GM12875 (cell line): Measurements from ENCODE around the gene GAA.

Experiments
- H3K4me3 ChIP-seq: one replicate; pipeline ENCODE4 v1.5.1; 2011; ENCODE audit warnings: low read depth, low read length, control low read depth
- CTCF ChIP-seq: IDR thresholded peaks from 2 replicates; pipeline ENCODE4 v1.5.1; 2011; ENCODE audit warnings: low read depth, mild to moderate bottlenecking, control low read depth, inconsistent platforms, low read length, moderate library complexity, borderline replicate concordance; ENCODE audit not compliant: insufficient read depth

Gene GAA

GRCh38 chr17:80103449-80104085 lies 2.2 kb downstream of the GAA start:
- no peak overlapping the region for H3K4me3 ChIP-seq
- no peak for TF ChIP-seq CTCF

GRCh38 chr17:80104321-80104955 lies 3.1 kb downstream of the GAA start:
- no peak overlapping the region for H3K4me3 ChIP-seq
- no peak for TF ChIP-seq CTCF

- no peak for TF ChIP-seq CTCF
Measured at GRCh38 chr17:80104956-80105375, 3.6 kb downstream of the GAA start.

GRCh38 chr17:80105762-80106161 lies 4.4 kb downstream of the GAA start:
- H3K4me3 ChIP-seq = no peak overlapping the region
- TF ChIP-seq CTCF = no peak

More at GRCh38 chr17:80104956-80105375, 3.6 kb downstream of the GAA start:
- H3K4me3 ChIP-seq = no peak overlapping the region

- TF ChIP-seq CTCF = no peak
- no peak overlapping the region for H3K4me3 ChIP-seq
Measured at GRCh38 chr17:80106176-80106575, 4.8 kb downstream of the GAA start.

GRCh38 chr17:80106751-80107150 lies 5.4 kb downstream of the GAA start:
- H3K4me3 ChIP-seq = no peak overlapping the region
- TF ChIP-seq CTCF = no peak
